ENCODE data around the gene MACROD2. TPM values are rescaled to one million over a fixed set of nuclear protein-coding genes. Genes with fewer than 3 reads are reported as not detected.

MACROD2 gene
- total RNA-seq, 4 donors from 2014 or later, result 8.7 to 17.8 (median 10.8) TPM

- no peak overlapping the region for H3K4me3 ChIP-seq (replicated peaks in 1 of 3)
- no peaks in the 10 kb centered on the region for H3K36me3 ChIP-seq
- no peak for DNase-seq
- H3K4me1 ChIP-seq, result no peaks in the 10 kb centered on the region
- H3K27ac ChIP-seq, result no peak overlapping the region
- no peaks in the 10 kb centered on the region for H3K9me3 ChIP-seq
- H3K27me3 ChIP-seq, result no peaks in the 10 kb centered on the region
- no peak for TF ChIP-seq POLR2A (IDR thresholded peaks at IDR 0.05)
- TF ChIP-seq, protein P1, sequence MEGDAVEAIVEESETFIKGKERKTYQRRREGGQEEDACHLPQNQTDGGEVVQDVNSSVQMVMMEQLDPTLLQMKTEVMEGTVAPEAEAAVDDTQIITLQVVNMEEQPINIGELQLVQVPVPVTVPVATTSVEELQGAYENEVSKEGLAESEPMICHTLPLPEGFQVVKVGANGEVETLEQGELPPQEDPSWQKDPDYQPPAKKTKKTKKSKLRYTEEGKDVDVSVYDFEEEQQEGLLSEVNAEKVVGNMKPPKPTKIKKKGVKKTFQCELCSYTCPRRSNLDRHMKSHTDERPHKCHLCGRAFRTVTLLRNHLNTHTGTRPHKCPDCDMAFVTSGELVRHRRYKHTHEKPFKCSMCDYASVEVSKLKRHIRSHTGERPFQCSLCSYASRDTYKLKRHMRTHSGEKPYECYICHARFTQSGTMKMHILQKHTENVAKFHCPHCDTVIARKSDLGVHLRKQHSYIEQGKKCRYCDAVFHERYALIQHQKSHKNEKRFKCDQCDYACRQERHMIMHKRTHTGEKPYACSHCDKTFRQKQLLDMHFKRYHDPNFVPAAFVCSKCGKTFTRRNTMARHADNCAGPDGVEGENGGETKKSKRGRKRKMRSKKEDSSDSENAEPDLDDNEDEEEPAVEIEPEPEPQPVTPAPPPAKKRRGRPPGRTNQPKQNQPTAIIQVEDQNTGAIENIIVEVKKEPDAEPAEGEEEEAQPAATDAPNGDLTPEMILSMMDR (IDR thresholded peaks at IDR 0.05), result no peak
- intact Hi-C loops (cut with DNase I), result no loop called here
- WGBS, 2 donors, result 89 to 97% methylated on average over 6 of the region's 6 CpGs
Observed at GRCh38 chr20:15622368-15622767, 1627.1 kb downstream of the MACROD2 start.

DNA sequence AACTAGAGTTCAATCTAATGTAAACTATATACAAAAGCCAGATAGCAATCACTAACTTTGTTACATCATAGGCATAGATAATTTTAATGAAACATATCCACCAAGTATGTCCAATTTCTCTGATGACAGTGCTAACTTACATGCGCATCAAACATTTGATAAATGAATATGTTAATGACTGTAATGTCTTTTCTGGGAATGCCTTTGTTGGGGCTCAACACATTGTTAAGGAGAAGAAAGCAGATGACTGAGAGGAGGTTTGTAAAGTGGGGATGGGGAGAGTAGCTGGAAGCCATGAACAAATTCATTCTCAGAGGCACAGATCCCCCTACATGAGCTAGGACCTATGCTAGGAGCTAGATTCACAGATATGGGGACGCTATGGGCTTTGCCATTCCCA, 1627.9 kb downstream of the MACROD2 start:
- Histone ChIP-seq H3K4me3 (replicated peaks in 1 of 3) (no peak overlapping the region), H3K4me1 (no peaks in the 10 kb centered on the region), H3K9me3 (no peaks in the 10 kb centered on the region), H3K27ac (no peak overlapping the region), H3K27me3 (no peaks in the 10 kb centered on the region), H3K36me3 (no peaks in the 10 kb centered on the region)
- 96% methylated on average over 2 of the region's 2 CpGs for WGBS, 2 donors
- no peak for TF ChIP-seq POLR2A (IDR thresholded peaks at IDR 0.05)
- TF ChIP-seq, protein P1 (IDR thresholded peaks at IDR 0.05), result no peak
- DNase-seq, result no peak
- intact Hi-C loops (cut with DNase I), result no loop called here

- Histone ChIP-seq H3K27ac (no peak overlapping the region), H3K27me3 (no peaks in the 10 kb centered on the region), H3K36me3 (no peaks in the 10 kb centered on the region), H3K9me3 (no peaks in the 10 kb centered on the region), H3K4me1 (no peaks in the 10 kb centered on the region), H3K4me3 (replicated peaks in 1 of 3) (no peak overlapping the region)
- TF ChIP-seq, protein P1 (IDR thresholded peaks at IDR 0.05), result no peak
- TF ChIP-seq POLR2A (IDR thresholded peaks at IDR 0.05), result no peak
- 85 to 91% methylated on average over 2 of the region's 2 CpGs for WGBS, 2 donors
- intact Hi-C loops (cut with DNase I), result no loop called here
- no peak for DNase-seq
Observed at GRCh38 chr20:15625981-15626380, 1630.7 kb downstream of the MACROD2 start.

- Histone ChIP-seq H3K27me3 (no peaks in the 10 kb centered on the region), H3K27ac (no peak overlapping the region), H3K4me3 (replicated peaks in 1 of 3) (no peak overlapping the region), H3K9me3 (no peaks in the 10 kb centered on the region), H3K36me3 (no peaks in the 10 kb centered on the region), H3K4me1 (no peaks in the 10 kb centered on the region)
- 77 to 83% methylated on average over 3 of the region's 3 CpGs for WGBS, 2 donors
- TF ChIP-seq POLR2A (IDR thresholded peaks at IDR 0.05), result no peak
- TF ChIP-seq, protein P1 (IDR thresholded peaks at IDR 0.05), result no peak
- DNase-seq, result no peak
- intact Hi-C loops (cut with DNase I), result no loop called here
Observed at GRCh38 chr20:15627089-15627488, 1631.8 kb downstream of the MACROD2 start.

- H3K27me3 ChIP-seq, result no peaks in the 10 kb centered on the region
- no peak for DNase-seq
- no peaks in the 10 kb centered on the region for H3K4me1 ChIP-seq
- intact Hi-C loops (cut with DNase I), result no loop called here
- H3K9me3 ChIP-seq, result no peaks in the 10 kb centered on the region
- no peak overlapping the region for H3K4me3 ChIP-seq (replicated peaks in 1 of 3)
- H3K27ac ChIP-seq, result no peak overlapping the region
- H3K36me3 ChIP-seq, result no peaks in the 10 kb centered on the region
- TF ChIP-seq POLR2A (IDR thresholded peaks at IDR 0.05), result no peak
- TF ChIP-seq, protein P1 (IDR thresholded peaks at IDR 0.05), result no peak
Observed at GRCh38 chr20:15627501-15627903, 1632.2 kb downstream of the MACROD2 start.
